B cell (primary cell): ENCODE measurements around the gene ATRNL1. TPM values are rescaled to one million over a fixed set of nuclear protein-coding genes. Genes with fewer than 3 reads are reported as not detected.

Source experiments
- ATAC-seq: fragments of 200-7000 bp; cut with Tn5 transposase; one replicate; pipeline ENCODE4 v1.10.0; 2021; ENCODE audit warnings: low read depth, mild to moderate bottlenecking, moderate number of reproducible peaks, moderate library complexity
- CTCF ChIA-PET: fragments of 350-600 bp; sonication (Branson Sonifier 250); formaldehyde crosslinking; loops from one replicate; lab custom pipeline; 2021; ENCODE audit warnings: antibody characterized with exemption, inconsistent platforms; lab: Charles Lee
- POLR2A ChIA-PET: fragments of 350-600 bp; sonication (Branson Sonifier 250); formaldehyde crosslinking; loops from one replicate; lab custom pipeline; 2021; ENCODE audit warnings: antibody characterized with exemption; lab: Charles Lee
- DNase-seq: peaks from one replicate; pipeline ENCODE4 v3.0.0; 2013
- H2AFZ ChIP-seq: 2 replicates; pipeline ENCODE4 v1.6.1; 2012; ENCODE audit warnings: mild to moderate bottlenecking, low read depth, low read length; ENCODE audit not compliant: insufficient read depth, poor library complexity, severe bottlenecking
- H3K27ac ChIP-seq, 2 donors: 1 replicate in 1 of 2; 2 replicates in 1 of 2; pipeline ENCODE4 v1.5.1; 2012 to 2013; ENCODE audit warnings: low read length in 2 of 2, mild to moderate bottlenecking in 2 of 2, moderate library complexity in 1 of 2
- H3K27me3 ChIP-seq, 4 experiments: fragments of 200-600 bp in 1 of 4; sonication (generic) in 1 of 4; replicated peaks in 1 of 4; 1 replicate in 2 of 4; 2 replicates in 2 of 4; pipeline versions ENCODE4 v1.6.1 to v1.7.0; 2013 to 2016; ENCODE audit warnings: low read length in 3 of 4, mild to moderate bottlenecking in 2 of 4, mixed read lengths in 1 of 4, moderate library complexity in 1 of 4; ENCODE audit not compliant: insufficient read depth in 4 of 4, control insufficient read depth in 3 of 4; ENCODE audit errors: control extremely low read depth in 1 of 4
- H3K36me3 ChIP-seq, 2 experiments: replicated peaks in 1 of 2; 1 replicate in 1 of 2; 2 replicates in 1 of 2; pipeline versions ENCODE4 v1.6.1 to v1.7.1; 2013; ENCODE audit warnings: low read length in 1 of 2; ENCODE audit not compliant: insufficient read depth in 2 of 2, control insufficient read depth in 1 of 2; ENCODE audit errors: control extremely low read depth in 1 of 2, extremely low read depth in 1 of 2
- H3K4me1 ChIP-seq, 2 donors: fragments of 200-600 bp in 1 of 2; sonication (generic) in 1 of 2; 1 replicate in 1 of 2; 2 replicates in 1 of 2; pipeline versions ENCODE4 v1.5.1 to v1.6.1; 2013 to 2017; ENCODE audit warnings: low read length in 2 of 2; ENCODE audit not compliant: control insufficient read depth in 2 of 2, insufficient read depth in 2 of 2
- H3K4me2 ChIP-seq: replicated peaks from 2 replicates; pipeline ENCODE3; 2012; ENCODE audit warnings: mild to moderate bottlenecking, low read depth, low read length; ENCODE audit not compliant: poor library complexity, severe bottlenecking
- H3K4me3 ChIP-seq, 5 experiments: fragments of 200-600 bp in 1 of 5; sonication (generic) in 1 of 5; 1 replicate in 3 of 5; 2 replicates in 2 of 5; pipeline versions ENCODE4 v1.5.1 to v1.7.0; 2011 to 2016; ENCODE audit warnings: low read length in 4 of 5, mild to moderate bottlenecking in 4 of 5, low read depth in 2 of 5, control low read depth in 1 of 5, moderate library complexity in 1 of 5; ENCODE audit not compliant: insufficient read depth in 1 of 5; ENCODE audit errors: control extremely low read depth in 1 of 5, extremely low read depth in 1 of 5
- H3K79me2 ChIP-seq: fragments of 200-600 bp; sonication (generic); one replicate; pipeline ENCODE4 v1.6.0; 2016; ENCODE audit warnings: low read length; ENCODE audit not compliant: control insufficient read depth, insufficient read depth
- H3K9ac ChIP-seq: fragments of 200-600 bp; sonication (generic); 2 replicates; pipeline ENCODE4 v1.6.1; 2017; ENCODE audit warnings: mild to moderate bottlenecking, low read length, moderate library complexity
- H3K9me3 ChIP-seq, 3 donors: one replicate each; pipeline versions ENCODE4 v1.6.1 to v1.7.1; 2013; ENCODE audit warnings: low read length in 2 of 3; ENCODE audit not compliant: control insufficient read depth in 2 of 3, insufficient read depth in 1 of 3; ENCODE audit errors: control extremely low read depth in 1 of 3
- H4K20me1 ChIP-seq: 2 replicates; pipeline ENCODE4 v1.6.0; 2012; ENCODE audit warnings: mild to moderate bottlenecking, low read length; ENCODE audit not compliant: insufficient read depth, control insufficient read depth, poor library complexity, severe bottlenecking
- H3K27ac Mint-ChIP-seq: one replicate; pipeline ENCODE4 v1.8.0; 2021; ENCODE audit warnings: mixed read lengths
- H3K27me3 Mint-ChIP-seq: one replicate; pipeline ENCODE4 v1.8.0; 2021; ENCODE audit warnings: mixed read lengths
- H3K4me1 Mint-ChIP-seq: one replicate; pipeline ENCODE4 v1.8.0; 2021; ENCODE audit warnings: mixed read lengths
- H3K4me3 Mint-ChIP-seq: one replicate; pipeline ENCODE4 v1.8.0; 2021; ENCODE audit warnings: mixed read lengths
- H3K9me3 Mint-ChIP-seq: one replicate; pipeline ENCODE4 v1.8.0; 2022; ENCODE audit warnings: mixed read lengths; ENCODE audit not compliant: insufficient read depth
- EZH2 ChIP-seq: IDR thresholded peaks from 2 replicates; pipeline ENCODE4 v1.6.1; 2012; ENCODE audit warnings: borderline replicate concordance, low read depth, mild to moderate bottlenecking, moderate library complexity, low read length; ENCODE audit not compliant: insufficient read depth, poor library complexity, severe bottlenecking
- whole genome bisulfite sequencing: methylation state at CpG from one replicate; pipeline ENCODE4 v1.1.5; 2013; ENCODE audit warnings: missing lambda C conversion rate; ENCODE audit not compliant: insufficient coverage; 5-methylcytosine and 5-hydroxymethylcytosine counted together
- intact Hi-C: fragments of 100-400 bp; cut with micrococcal nuclease; formaldehyde crosslinking; loops from one replicate; pipeline ENCODE4 v1.10.0; 2022
- polyA plus RNA-seq: library from polyadenylated mRNA; depleted of rRNA; stranded (reverse); fragments of >200 nt; gene quantifications from 2 replicates; pipeline ENCODE4 v1.2.3, GENCODE V29; 2012
- total RNA-seq, 2 donors: library from RNA; stranded (reverse); fragments of 120-200 nt in 1 of 2; gene quantifications; 1 replicate in 1 of 2; 2 replicates in 1 of 2; pipeline versions ENCODE4 v1.2.3 to v1.2.4, GENCODE V29; 2013 to 2022
- TF ChIP-seq, protein P1 (sequence below): fragments of 200-600 bp; IDR thresholded peaks from one replicate; pipeline ENCODE4 v1.8.0; 2022; ENCODE audit warnings: antibody characterized with exemption, mild to moderate bottlenecking

ATRNL1 gene
- total and polyA plus RNA-seq, 2 donors (not counting 1 experiment from before 2014, with no cell fraction given), result 0.24 to 2.2 TPM

DNA sequence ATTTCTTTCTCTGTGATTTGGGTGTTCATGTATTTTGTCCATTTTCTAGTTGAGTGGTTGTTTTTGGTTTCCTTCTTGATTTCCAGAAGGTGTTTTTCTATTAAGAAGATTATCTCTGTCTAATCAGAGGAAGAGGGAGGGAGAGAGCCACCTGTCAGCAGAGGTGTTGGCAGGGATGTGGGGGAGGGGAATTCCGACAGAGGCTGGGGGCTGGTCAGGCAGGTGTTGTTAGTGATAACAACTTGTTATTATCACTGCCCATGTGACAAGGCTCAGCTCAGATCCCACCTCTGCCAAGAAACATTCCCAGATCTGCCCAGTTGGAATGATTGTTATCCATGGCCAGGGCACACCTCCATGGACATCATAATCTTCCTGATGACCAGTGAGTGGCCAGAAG is 886.4 kb downstream of the ATRNL1 start:
- DNase-seq (no peak), ATAC-seq (no peak)
- Histone ChIP-seq H3K27ac (no peak overlapping the region), H3K4me1 (no peaks in the 10 kb centered on the region), H3K27me3 (no peaks in the 10 kb centered on the region), H3K79me2 (no peaks in the 10 kb centered on the region), H3K36me3 (no peaks in the 10 kb centered on the region), H4K20me1 (no peaks in the 10 kb centered on the region), H3K9me3 (peaks cover 0 to 14% (median 0%) of the 10 kb centered on the region in 3 donors), H2AFZ (no peak overlapping the region), H3K9ac (no peak overlapping the region), H3K4me2 (no peak overlapping the region), H3K4me3 (no peak overlapping the region)
- no CpG with 5 or more reads among the region's 1 CpG for WGBS
- H3K4me3 Mint-ChIP-seq, result no peak overlapping the region
- H3K27me3 Mint-ChIP-seq, result no peaks in the 10 kb centered on the region
- H3K4me1 Mint-ChIP-seq, result no peaks in the 10 kb centered on the region
- no peak for TF ChIP-seq EZH2
- TF ChIP-seq, protein P1, sequence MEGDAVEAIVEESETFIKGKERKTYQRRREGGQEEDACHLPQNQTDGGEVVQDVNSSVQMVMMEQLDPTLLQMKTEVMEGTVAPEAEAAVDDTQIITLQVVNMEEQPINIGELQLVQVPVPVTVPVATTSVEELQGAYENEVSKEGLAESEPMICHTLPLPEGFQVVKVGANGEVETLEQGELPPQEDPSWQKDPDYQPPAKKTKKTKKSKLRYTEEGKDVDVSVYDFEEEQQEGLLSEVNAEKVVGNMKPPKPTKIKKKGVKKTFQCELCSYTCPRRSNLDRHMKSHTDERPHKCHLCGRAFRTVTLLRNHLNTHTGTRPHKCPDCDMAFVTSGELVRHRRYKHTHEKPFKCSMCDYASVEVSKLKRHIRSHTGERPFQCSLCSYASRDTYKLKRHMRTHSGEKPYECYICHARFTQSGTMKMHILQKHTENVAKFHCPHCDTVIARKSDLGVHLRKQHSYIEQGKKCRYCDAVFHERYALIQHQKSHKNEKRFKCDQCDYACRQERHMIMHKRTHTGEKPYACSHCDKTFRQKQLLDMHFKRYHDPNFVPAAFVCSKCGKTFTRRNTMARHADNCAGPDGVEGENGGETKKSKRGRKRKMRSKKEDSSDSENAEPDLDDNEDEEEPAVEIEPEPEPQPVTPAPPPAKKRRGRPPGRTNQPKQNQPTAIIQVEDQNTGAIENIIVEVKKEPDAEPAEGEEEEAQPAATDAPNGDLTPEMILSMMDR, result no peak
- H3K9me3 Mint-ChIP-seq, result no peaks in the 10 kb centered on the region
- intact Hi-C loops, result no loop called here
- H3K27ac Mint-ChIP-seq, result no peak overlapping the region
- POLR2A ChIA-PET, result no interaction called here
- CTCF ChIA-PET, result no interaction called here

DNA sequence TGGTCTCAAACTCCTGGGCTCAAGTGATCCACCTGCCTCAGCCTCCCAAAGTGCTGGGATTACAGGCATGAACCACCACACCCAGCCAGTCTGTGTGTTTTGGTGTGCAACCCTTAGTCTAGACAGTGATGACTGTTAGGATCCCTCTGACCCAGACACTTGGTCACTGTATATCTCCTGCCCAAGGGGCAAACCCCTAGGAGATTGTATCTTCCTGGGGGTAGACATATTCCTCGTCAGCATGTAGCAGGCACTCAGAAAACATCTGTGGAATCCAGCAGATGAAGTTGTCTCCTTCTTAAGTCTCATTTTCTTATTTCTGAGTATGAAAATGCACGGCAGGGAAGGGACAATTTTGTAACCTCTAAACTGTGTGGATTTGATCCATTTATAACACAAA is 887.3 kb downstream of the ATRNL1 start:
- Mint-ChIP-seq H3K27me3 (no peaks in the 10 kb centered on the region), H3K4me1 (no peaks in the 10 kb centered on the region), H3K9me3 (no peaks in the 10 kb centered on the region), H3K4me3 (no peak overlapping the region), H3K27ac (no peak overlapping the region)
- ATAC-seq, result no peak
- no peak for DNase-seq
- ChIA-PET POLR2A (no interaction called here), CTCF (no interaction called here)
- H3K27ac ChIP-seq, result no peak overlapping the region
- H3K4me1 ChIP-seq, result no peaks in the 10 kb centered on the region
- H3K9ac ChIP-seq, result no peak overlapping the region
- no peaks in the 10 kb centered on the region for H3K27me3 ChIP-seq
- no peak overlapping the region for H3K4me3 ChIP-seq
- no peaks in the 10 kb centered on the region for H3K36me3 ChIP-seq
- intact Hi-C loops, result no loop called here
- no peaks in the 10 kb centered on the region for H4K20me1 ChIP-seq
- no peaks in the 10 kb centered on the region for H3K79me2 ChIP-seq
- TF ChIP-seq, protein P1, result no peak
- no peak for TF ChIP-seq EZH2
- 90% methylated on average over 1 of the region's 2 CpGs for WGBS
- peaks cover 0 to 8% (median 0%) of the 10 kb centered on the region in 3 donors for H3K9me3 ChIP-seq
- no peak overlapping the region for H2AFZ ChIP-seq
- H3K4me2 ChIP-seq, result no peak overlapping the region
